Rectal smooth muscle tissue (tissue), 1 donor: Measurements from ENCODE around the gene TPSB2.
"Not testable (repeated sequence)": the region's sequence is repeated elsewhere in the genome, so short reads cannot be mapped to it uniquely, and the experiment has no call there.

ENCODE experiments used
- H3K27ac ChIP-seq: one replicate; pipeline ENCODE4 v1.7.0; 2013; ENCODE audit warnings: low read depth, low read length, inconsistent platforms
- H3K27me3 ChIP-seq: one replicate; pipeline ENCODE4 v1.7.0; 2013; ENCODE audit warnings: low read length; ENCODE audit not compliant: control insufficient read depth, insufficient read depth
- H3K36me3 ChIP-seq: one replicate; pipeline ENCODE4 v1.7.0; 2013; ENCODE audit warnings: low read length; ENCODE audit not compliant: control insufficient read depth, insufficient read depth
- H3K4me1 ChIP-seq: one replicate; pipeline ENCODE4 v1.7.0; 2013; ENCODE audit warnings: low read length; ENCODE audit not compliant: control insufficient read depth, insufficient read depth
- H3K4me3 ChIP-seq: one replicate; pipeline ENCODE4 v1.7.0; 2013; ENCODE audit warnings: low read length
- H3K9ac ChIP-seq: one replicate; pipeline ENCODE4 v1.7.0; 2013; ENCODE audit warnings: low read length

Gene TPSB2

DNA sequence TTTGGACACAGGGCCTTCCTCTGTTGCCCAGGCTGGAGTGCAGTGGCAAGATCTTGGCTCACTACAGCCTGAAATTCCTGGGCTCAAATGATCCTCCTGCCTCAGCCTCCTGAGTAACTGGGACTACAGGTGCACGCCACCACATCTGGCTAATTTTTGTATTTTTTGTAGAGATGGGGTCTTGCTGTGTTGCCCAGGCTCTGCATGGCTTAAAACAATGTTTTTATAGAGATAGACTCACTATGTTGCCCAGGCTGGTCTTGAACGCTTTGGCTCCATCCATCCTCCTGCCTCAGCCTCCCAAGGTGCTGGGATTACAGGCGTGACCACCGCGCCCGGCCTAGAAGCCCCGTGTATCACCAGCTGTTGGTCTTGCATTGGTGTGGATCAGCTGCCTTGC lies 39.4 kb upstream of the TPSB2 start:
- not testable (repeated sequence) for H3K27ac ChIP-seq, H3K4me3 ChIP-seq, H3K4me1 ChIP-seq, H3K9ac ChIP-seq, H3K27me3 ChIP-seq, H3K36me3 ChIP-seq

- H3K4me3 ChIP-seq = no peak overlapping the region
- H3K9ac ChIP-seq = no peak overlapping the region
- no peak overlapping the region for H3K27ac ChIP-seq
- no peaks in the 10 kb centered on the region for H3K36me3 ChIP-seq
- H3K4me1 ChIP-seq = no peaks in the 10 kb centered on the region
- peaks cover 8% of the 10 kb centered on the region for H3K27me3 ChIP-seq
Observed at GRCh38 chr16:1265826-1266225, 35.8 kb upstream of the TPSB2 start.

DNA sequence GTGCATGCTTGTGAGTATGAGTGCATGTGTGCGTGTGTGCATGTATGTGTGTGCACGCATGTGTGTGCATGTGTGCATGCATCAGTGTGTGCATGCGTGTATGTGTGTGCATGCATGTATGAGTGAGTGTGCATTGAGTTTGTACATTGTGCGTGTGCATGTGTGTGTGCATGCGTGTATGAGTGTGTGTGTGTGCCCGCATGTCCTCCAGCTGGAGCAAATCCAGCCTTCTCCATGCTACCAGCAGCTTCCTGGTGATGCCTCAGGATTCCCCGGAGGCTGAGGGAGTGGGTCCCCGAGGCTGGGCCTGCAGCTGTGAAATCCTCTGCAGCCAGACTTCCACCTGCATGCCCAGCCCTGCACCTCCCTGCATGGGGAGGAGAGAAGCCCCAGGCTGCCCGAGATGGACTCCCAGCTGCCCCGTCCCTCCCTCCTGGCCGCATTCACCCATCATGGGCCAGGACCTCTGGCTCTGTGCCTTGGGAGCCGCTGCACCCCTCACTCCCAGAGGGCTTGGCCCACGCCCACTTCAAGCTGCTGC lies 35.2 kb upstream of the TPSB2 start:
- Histone ChIP-seq H3K27me3 (peaks cover 8% of the 10 kb centered on the region), H3K27ac (no peak overlapping the region), H3K9ac (no peak overlapping the region), H3K36me3 (no peaks in the 10 kb centered on the region), H3K4me3 (no peak overlapping the region), H3K4me1 (no peaks in the 10 kb centered on the region)

- Histone ChIP-seq H3K9ac (no peak overlapping the region), H3K4me3 (no peak overlapping the region), H3K27ac (no peak overlapping the region), H3K36me3 (no peaks in the 10 kb centered on the region), H3K4me1 (no peaks in the 10 kb centered on the region), H3K27me3 (peaks cover 8% of the 10 kb centered on the region)
Observed at GRCh38 chr16:1264345-1265089, 34.5 kb upstream of the TPSB2 start.

DNA sequence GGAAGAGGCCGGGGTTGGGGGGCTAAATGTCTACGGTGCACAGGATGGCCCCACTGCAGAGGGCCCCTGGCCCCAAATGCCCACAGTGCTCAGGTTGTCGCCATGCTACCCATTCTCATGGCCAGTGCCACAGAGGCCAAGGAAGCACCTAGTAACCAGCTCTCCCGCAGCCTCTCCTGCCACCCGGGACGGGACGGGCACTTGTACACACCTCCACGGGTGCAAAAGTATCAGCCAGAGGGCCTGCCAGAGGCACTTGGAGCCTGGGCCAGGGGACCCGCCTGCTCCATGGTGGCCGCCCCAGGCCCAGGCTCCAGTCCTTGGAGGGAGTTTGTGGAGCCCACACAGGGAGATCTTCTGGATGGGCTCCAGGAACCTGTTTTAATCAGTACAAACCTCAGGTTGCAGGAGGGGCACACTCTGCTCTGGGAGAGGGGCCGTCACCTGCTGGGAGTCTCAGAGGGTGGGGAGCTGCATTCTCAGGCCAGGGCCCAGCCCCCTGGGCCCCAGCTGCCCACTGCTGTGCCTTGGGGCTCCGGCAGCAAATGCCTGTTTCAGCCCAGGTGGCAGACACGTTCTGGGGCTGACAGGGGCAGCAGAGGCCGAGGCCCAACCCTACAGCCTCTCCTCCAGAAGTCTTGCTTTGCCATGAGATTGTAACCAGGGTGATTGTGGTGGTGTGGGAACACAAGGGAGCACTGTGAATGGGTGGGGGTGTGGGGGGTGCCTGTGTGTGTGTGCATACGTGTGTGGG lies 33.8 kb upstream of the TPSB2 start:
- Histone ChIP-seq H3K36me3 (no peaks in the 10 kb centered on the region), H3K27me3 (peaks cover 11% of the 10 kb centered on the region), H3K27ac (no peak overlapping the region), H3K4me1 (no peaks in the 10 kb centered on the region), H3K9ac (no peak overlapping the region), H3K4me3 (no peak overlapping the region)

DNA sequence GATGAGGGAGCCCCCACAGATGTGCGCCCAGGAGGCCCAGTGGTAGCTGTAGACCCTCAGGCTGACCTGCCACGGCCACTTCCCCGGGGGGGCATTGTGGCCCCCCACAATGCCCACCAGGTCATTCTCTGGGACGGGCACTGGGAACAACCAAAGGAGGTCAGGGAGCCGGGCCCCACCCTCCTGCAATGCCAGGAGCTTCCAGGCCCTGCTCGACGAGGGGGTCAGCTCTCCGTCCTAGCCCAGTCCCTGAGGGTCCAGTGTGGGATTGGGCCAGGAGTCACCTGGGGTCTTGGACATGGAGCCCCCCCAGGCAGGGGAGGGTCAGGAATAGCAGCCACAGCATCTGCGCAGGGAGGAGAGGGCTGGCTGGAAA lies 32.9 kb upstream of the TPSB2 start:
- H3K9ac ChIP-seq = no peak overlapping the region
- H3K4me3 ChIP-seq = no peak overlapping the region
- peaks cover 11% of the 10 kb centered on the region for H3K27me3 ChIP-seq
- no peaks in the 10 kb centered on the region for H3K36me3 ChIP-seq
- no peak overlapping the region for H3K27ac ChIP-seq
- no peaks in the 10 kb centered on the region for H3K4me1 ChIP-seq

- Histone ChIP-seq H3K27me3 (peaks cover 11% of the 10 kb centered on the region), H3K4me3 (no peak overlapping the region), H3K36me3 (no peaks in the 10 kb centered on the region), H3K9ac (no peak overlapping the region), H3K4me1 (no peaks in the 10 kb centered on the region), H3K27ac (no peak overlapping the region)
Observed at GRCh38 chr16:1262210-1262845, 32.3 kb upstream of the TPSB2 start.

DNA sequence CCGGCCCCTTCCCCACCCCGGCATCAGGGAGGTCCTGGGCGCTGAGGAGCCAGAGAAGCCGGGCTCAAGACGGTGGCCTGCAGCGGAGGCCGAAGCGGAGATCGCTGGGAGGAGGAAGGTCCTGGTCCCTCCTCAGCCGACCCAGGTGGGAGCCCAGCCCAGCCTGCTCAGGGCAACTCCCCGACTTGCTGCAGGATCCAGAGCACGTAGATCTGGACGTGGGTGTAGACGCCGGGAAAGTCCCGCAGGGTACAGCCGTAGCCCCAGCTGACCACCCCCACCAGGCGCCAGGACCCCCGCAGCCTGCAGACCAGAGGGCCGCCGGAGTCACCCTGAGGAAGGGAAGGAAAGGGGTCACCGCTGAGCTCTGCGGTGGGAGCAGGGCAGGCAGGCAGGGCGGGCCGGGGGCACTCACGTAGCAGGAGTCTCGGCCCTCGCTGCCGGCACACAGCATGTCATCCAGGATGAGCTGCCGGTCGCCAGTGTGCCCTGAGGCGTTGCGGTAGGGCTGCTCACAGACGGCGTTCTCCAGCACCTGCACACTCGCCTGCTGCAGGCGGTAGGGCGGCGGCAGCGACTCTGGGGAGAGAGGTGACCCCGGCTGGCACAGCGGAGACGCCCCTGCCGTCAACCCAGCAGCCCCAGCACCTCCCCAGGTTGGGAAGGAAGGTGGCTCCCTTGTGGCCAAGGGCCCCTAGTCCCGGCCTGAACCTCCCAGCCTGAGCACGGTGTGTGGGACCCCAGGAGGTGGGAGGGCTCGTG lies 31.3 kb upstream of the TPSB2 start:
- Histone ChIP-seq H3K27me3 (peaks cover 11% of the 10 kb centered on the region), H3K27ac (no peak overlapping the region), H3K4me1 (no peaks in the 10 kb centered on the region), H3K4me3 (no peak overlapping the region), H3K9ac (no peak overlapping the region), H3K36me3 (no peaks in the 10 kb centered on the region)

DNA sequence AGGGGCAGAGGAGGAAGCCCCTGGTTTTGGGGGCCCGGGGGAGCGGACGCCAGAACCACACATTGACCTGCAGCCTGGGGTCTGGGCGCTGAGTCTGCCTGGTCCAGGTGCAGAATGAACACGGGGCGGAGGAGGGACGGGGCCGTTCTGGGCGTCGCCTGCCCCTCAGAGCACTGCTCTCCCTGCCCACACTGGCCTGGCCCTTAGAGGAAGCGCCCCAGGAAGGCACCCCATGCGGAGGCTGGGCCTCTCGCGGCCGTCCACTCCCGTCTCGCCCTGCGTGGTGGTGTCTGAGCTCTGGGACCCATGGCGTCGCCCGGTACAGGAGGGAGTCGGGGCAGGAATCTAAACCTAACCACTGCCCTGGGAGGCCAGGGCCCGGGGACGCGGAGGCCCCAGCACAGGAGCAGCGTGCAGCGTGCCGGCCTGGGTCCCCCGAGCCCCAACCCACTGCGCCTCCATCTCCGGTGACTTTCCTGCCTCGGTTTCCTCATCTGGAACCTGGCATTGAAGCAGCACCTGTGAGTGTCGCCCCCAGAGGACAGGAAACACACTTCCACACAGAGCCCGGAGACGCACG lies 30.2 kb upstream of the TPSB2 start:
- Histone ChIP-seq H3K27ac (no peak overlapping the region), H3K27me3 (peaks cover 11% of the 10 kb centered on the region), H3K4me3 (no peak overlapping the region), H3K4me1 (no peaks in the 10 kb centered on the region), H3K9ac (no peak overlapping the region), H3K36me3 (no peaks in the 10 kb centered on the region)

- H3K9ac ChIP-seq = no peak overlapping the region
- no peaks in the 10 kb centered on the region for H3K36me3 ChIP-seq
- H3K4me1 ChIP-seq = no peaks in the 10 kb centered on the region
- H3K27ac ChIP-seq = no peak overlapping the region
- no peak overlapping the region for H3K4me3 ChIP-seq
- peaks cover 11% of the 10 kb centered on the region for H3K27me3 ChIP-seq
Observed at GRCh38 chr16:1259760-1260068, 29.7 kb upstream of the TPSB2 start.

- no peaks in the 10 kb centered on the region for H3K36me3 ChIP-seq
Observed at GRCh38 chr16:1258906-1259759, 29.1 kb upstream of the TPSB2 start.

More at GRCh38 chr16:1258906-1259759, 29.1 kb upstream of the TPSB2 start:
- H3K27ac ChIP-seq = no peak overlapping the region
- H3K27me3 ChIP-seq = peaks cover 11% of the 10 kb centered on the region
- no peak overlapping the region for H3K9ac ChIP-seq
- H3K4me3 ChIP-seq = no peak overlapping the region
- H3K4me1 ChIP-seq = no peaks in the 10 kb centered on the region
